Measurements from ENCODE around the gene ARHGAP30.
"Not testable (repeated sequence)": the region's sequence is repeated elsewhere in the genome, so short reads cannot be mapped to it uniquely, and the experiment has no call there.

ARHGAP30 gene

GRCh38 chr1:161037661-161038522 lies 31.8 kb downstream of the ARHGAP30 start:
- DNase-seq: no peak

GRCh38 chr1:161033751-161034150 lies 35.9 kb downstream of the ARHGAP30 start:
- no peak for DNase-seq

- no peak for DNase-seq
Observed at GRCh38 chr1:161032409-161032808, 37.3 kb downstream of the ARHGAP30 start.

- no peak for DNase-seq
Observed at GRCh38 chr1:161031874-161032273, 37.8 kb downstream of the ARHGAP30 start.

- not testable (repeated sequence) for DNase-seq
Observed at GRCh38 chr1:161029466-161029865, 40.2 kb downstream of the ARHGAP30 start.

GRCh38 chr1:161026954-161027353 lies 42.7 kb downstream of the ARHGAP30 start:
- not testable (repeated sequence) for DNase-seq

GRCh38 chr1:161022432-161022831 lies 47.3 kb downstream of the ARHGAP30 start:
- DNase-seq: not testable (repeated sequence)

- DNase-seq: no peak
Observed at GRCh38 chr1:161021970-161022353, 47.7 kb downstream of the ARHGAP30 start.

- DNase-seq: peak; percentile 89
Observed at GRCh38 chr1:161021165-161021969, 48.3 kb downstream of the ARHGAP30 start.

- DNase-seq: no peak
Observed at GRCh38 chr1:161020509-161021164, 49.1 kb downstream of the ARHGAP30 start, which contains the start of gene F11R. F11R (minus strand) TSS chr1:161021152; CDS start chr1:161021073, 79 bp downstream.

GRCh38 chr1:161019751-161020495 lies 49.8 kb downstream of the ARHGAP30 start:
- DNase-seq: no peak

GRCh38 chr1:161019111-161019660 lies 50.5 kb downstream of the ARHGAP30 start:
- DNase-seq: not testable (repeated sequence)

GRCh38 chr1:161018631-161018930 lies 51.1 kb downstream of the ARHGAP30 start:
- no peak for DNase-seq

- no peak for DNase-seq
Observed at GRCh38 chr1:161017756-161018630, 51.7 kb downstream of the ARHGAP30 start.

- not testable (repeated sequence) for DNase-seq
Observed at GRCh38 chr1:161017181-161017580, 52.5 kb downstream of the ARHGAP30 start.

- DNase-seq: not testable (repeated sequence)
Observed at GRCh38 chr1:161016683-161017082, 53.0 kb downstream of the ARHGAP30 start.

GRCh38 chr1:161013488-161014230 lies 56.0 kb downstream of the ARHGAP30 start:
- peak; percentile 63 for DNase-seq

- no peak for DNase-seq
Observed at GRCh38 chr1:161013131-161013487, 56.6 kb downstream of the ARHGAP30 start.

- no peak for DNase-seq
Observed at GRCh38 chr1:161012420-161012819, 57.3 kb downstream of the ARHGAP30 start.

- DNase-seq: no peak
Observed at GRCh38 chr1:161009602-161010211, 60.0 kb downstream of the ARHGAP30 start.

Measured in activated T-cell treated with anti-CD3 and anti-CD28 coated beads, Interleukin-2, amount 50 U/mL, for 1 hour (primary cell).